ENCODE results near the gene EHF. TPM values are rescaled to one million over a fixed set of nuclear protein-coding genes. Genes with fewer than 3 reads are reported as not detected.

EHF gene
- total and polyA plus RNA-seq, 9 of the 15 experiments (the other 6 are each of a cell fraction or from before 2014, with no cell fraction given): 0.04 to 0.54 (median 0.37) TPM

DNA sequence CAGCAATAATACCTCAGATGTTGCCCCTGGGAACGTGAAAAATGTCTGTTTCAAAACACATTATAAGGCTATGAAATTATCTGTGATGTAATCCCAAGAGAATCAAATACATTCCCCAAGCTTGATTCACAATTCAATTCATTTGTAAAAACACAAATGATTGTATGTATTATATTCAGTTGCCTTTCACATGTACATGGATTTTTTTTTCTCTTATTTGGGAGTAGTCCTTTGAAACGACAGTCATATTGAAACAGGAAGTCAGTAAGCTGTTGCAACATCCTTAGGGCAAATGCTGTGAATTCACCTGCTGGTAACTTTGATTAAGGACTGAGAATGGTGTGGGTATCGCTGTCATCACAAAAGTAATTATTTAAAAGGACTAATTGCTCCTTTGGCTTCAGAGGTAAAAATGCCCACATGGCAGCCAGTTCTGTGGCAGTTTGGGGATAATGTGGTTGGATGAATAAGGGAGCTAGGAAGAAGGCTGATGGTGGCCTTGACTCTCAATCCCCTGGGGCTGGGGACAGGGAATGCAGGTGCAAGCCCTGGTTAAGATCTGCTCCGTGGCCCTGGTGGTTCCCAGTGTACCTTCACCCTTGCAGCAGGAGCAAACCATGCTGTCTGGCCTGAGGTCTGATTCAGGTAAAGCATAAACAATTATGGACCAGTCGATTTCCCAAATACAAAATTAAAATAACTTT is 13.2 kb downstream of the EHF start (continued):
- TF ChIP-seq, protein P1, sequence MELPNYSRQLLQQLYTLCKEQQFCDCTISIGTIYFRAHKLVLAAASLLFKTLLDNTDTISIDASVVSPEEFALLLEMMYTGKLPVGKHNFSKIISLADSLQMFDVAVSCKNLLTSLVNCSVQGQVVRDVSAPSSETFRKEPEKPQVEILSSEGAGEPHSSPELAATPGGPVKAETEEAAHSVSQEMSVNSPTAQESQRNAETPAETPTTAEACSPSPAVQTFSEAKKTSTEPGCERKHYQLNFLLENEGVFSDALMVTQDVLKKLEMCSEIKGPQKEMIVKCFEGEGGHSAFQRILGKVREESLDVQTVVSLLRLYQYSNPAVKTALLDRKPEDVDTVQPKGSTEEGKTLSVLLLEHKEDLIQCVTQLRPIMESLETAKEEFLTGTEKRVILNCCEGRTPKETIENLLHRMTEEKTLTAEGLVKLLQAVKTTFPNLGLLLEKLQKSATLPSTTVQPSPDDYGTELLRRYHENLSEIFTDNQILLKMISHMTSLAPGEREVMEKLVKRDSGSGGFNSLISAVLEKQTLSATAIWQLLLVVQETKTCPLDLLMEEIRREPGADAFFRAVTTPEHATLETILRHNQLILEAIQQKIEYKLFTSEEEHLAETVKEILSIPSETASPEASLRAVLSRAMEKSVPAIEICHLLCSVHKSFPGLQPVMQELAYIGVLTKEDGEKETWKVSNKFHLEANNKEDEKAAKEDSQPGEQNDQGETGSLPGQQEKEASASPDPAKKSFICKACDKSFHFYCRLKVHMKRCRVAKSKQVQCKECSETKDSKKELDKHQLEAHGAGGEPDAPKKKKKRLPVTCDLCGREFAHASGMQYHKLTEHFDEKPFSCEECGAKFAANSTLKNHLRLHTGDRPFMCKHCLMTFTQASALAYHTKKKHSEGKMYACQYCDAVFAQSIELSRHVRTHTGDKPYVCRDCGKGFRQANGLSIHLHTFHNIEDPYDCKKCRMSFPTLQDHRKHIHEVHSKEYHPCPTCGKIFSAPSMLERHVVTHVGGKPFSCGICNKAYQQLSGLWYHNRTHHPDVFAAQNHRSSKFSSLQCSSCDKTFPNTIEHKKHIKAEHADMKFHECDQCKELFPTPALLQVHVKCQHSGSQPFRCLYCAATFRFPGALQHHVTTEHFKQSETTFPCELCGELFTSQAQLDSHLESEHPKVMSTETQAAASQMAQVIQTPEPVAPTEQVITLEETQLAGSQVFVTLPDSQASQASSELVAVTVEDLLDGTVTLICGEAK (IDR thresholded peaks at IDR 0.05): peak; percentile 85
- TF ChIP-seq, protein P1 (CRISPR knock-in tag; IDR thresholded peaks at IDR 0.05): no peak
- TF ChIP-seq ARID1B (IDR thresholded peaks at IDR 0.05) (peak; percentile 27), SPI1 (IDR thresholded peaks at IDR 0.05; ENCODE audit: borderline replicate concordance, low read depth, low read length) (peak; percentile 87), DDX20 (tag; IDR thresholded peaks at IDR 0.05; ENCODE audit: low read depth) (peak; percentile 58; the same call in 1 of the 2 replicates), ZNF584 (CRISPR knock-in tag; IDR thresholded peaks at IDR 0.05; ENCODE audit: low read depth) (0 out of 2 replicates have a peak, but pooled peaks have one; percentile 55), FOSL1 (tag; conservative IDR thresholded peaks at IDR 0.05) (no peak), NR2C2 (CRISPR knock-in tag; IDR thresholded peaks at IDR 0.05) (no peak), NR2C2 (tag; IDR thresholded peaks at IDR 0.05) (0 out of 2 replicates have a peak, but pooled peaks have one; percentile 7)

Measured in K562 (cell line).